Endothelial cell of umbilical vein (primary cell): Measurements from ENCODE around the gene OR10G6. TPM values are rescaled to one million over a fixed set of nuclear protein-coding genes. Genes with fewer than 3 reads are reported as not detected.

ENCODE experiments used
- BruUV-seq: library from RNA; stranded (reverse); fragments of 400-500 nt; replicated peaks from 2 replicates; lab custom pipeline; 2021; lab: Mats Ljungman, UMichigan
- CTCF ChIA-PET: fragments of 300-600, 350-600 bp; sonication (Branson Sonifier 250); formaldehyde crosslinking; loops from one replicate; lab custom pipeline; 2021; ENCODE audit warnings: antibody characterized with exemption, inconsistent platforms; lab: Charles Lee
- POLR2A ChIA-PET: fragments of 300-600, 350-600 bp; sonication (Branson Sonifier 250); formaldehyde crosslinking; loops from one replicate; lab custom pipeline; 2021; ENCODE audit warnings: antibody characterized with exemption, inconsistent platforms; lab: Charles Lee
- DNase-seq: peaks from one replicate; pipeline ENCODE4 v3.0.0-alpha.2; 2011; ENCODE audit warnings: low read depth, low spot score
- FAIRE-seq: peaks from 2 replicates; lab custom pipeline; 2011; peaks lifted over from hg19 to GRCh38; lab: Jason Lieb, UNC
- H2AFZ ChIP-seq: 2 replicates; pipeline ENCODE4 v1.6.0; 2012; ENCODE audit warnings: low read depth, low read length, control low read depth, inconsistent platforms
- H3K27ac ChIP-seq: 2 replicates; pipeline ENCODE4 v1.5.1; 2011; ENCODE audit warnings: low read depth, mild to moderate bottlenecking, control low read depth, low read length, moderate library complexity; ENCODE audit not compliant: insufficient read depth
- H3K27me3 ChIP-seq, 2 experiments: 2 replicates each; pipeline versions ENCODE4 v1.6.0 to v1.6.1; 2011; ENCODE audit warnings: low read length in 2 of 2, mixed read lengths in 1 of 2; ENCODE audit not compliant: control insufficient read depth in 2 of 2, insufficient read depth in 2 of 2
- H3K36me3 ChIP-seq, 2 experiments: 2 replicates in 1 of 2; 3 replicates in 1 of 2; pipeline ENCODE4 v1.5.1; 2011; ENCODE audit warnings: low read length in 2 of 2, mild to moderate bottlenecking in 1 of 2, moderate library complexity in 1 of 2; ENCODE audit not compliant: control insufficient read depth in 2 of 2, insufficient read depth in 2 of 2; ENCODE audit errors: extremely low read depth in 1 of 2
- H3K4me1 ChIP-seq: 3 replicates; pipeline ENCODE4 v1.5.1; 2011; ENCODE audit warnings: mild to moderate bottlenecking, low read length; ENCODE audit not compliant: control insufficient read depth, insufficient read depth; ENCODE audit errors: extremely low read depth
- H3K4me2 ChIP-seq: 2 replicates; pipeline ENCODE4 v1.6.1; 2011; ENCODE audit warnings: low read length, control low read depth, mixed read lengths; ENCODE audit not compliant: insufficient read depth
- H3K4me3 ChIP-seq, 3 experiments: fragments of 200-600 bp in 1 of 3; sonication (generic), shearing (Covaris generic) in 1 of 3; replicated peaks in 1 of 3; 2 replicates each; pipeline ENCODE4 v1.5.1; 2011 to 2016; ENCODE audit warnings: control low read depth in 3 of 3, low read length in 3 of 3, mild to moderate bottlenecking in 2 of 3, inconsistent platforms in 1 of 3, low read depth in 1 of 3, moderate library complexity in 1 of 3; ENCODE audit not compliant: insufficient read depth in 1 of 3
- H3K79me2 ChIP-seq: 2 replicates; pipeline ENCODE4 v1.6.0; 2012; ENCODE audit warnings: low read length, inconsistent platforms; ENCODE audit not compliant: control insufficient read depth, insufficient read depth
- H3K9ac ChIP-seq: replicated peaks from 2 replicates; pipeline ENCODE3; 2011; ENCODE audit warnings: low read length, control low read depth; ENCODE audit not compliant: insufficient read depth; ENCODE audit errors: extremely low read depth
- H3K9me1 ChIP-seq: replicated peaks from 3 replicates; pipeline ENCODE4 v1.6.0; 2011; ENCODE audit warnings: mild to moderate bottlenecking, low read length; ENCODE audit not compliant: control insufficient read depth, insufficient read depth; ENCODE audit errors: extremely low read depth
- H3K9me3 ChIP-seq: replicated peaks from 2 replicates; pipeline ENCODE4 v1.5.1; 2012; ENCODE audit warnings: low read length, inconsistent platforms; ENCODE audit not compliant: control insufficient read depth, insufficient read depth
- H4K20me1 ChIP-seq: replicated peaks from 2 replicates; pipeline ENCODE3; 2011; ENCODE audit warnings: mild to moderate bottlenecking, low read length; ENCODE audit not compliant: control insufficient read depth, insufficient read depth; ENCODE audit errors: extremely low read depth
- EZH2 ChIP-seq: IDR thresholded peaks from 2 replicates; pipeline ENCODE4 v1.6.1; 2012; ENCODE audit warnings: borderline replicate concordance, low read depth, mild to moderate bottlenecking, moderate library complexity, low read length, inconsistent platforms; ENCODE audit not compliant: severe bottlenecking
- FOS ChIP-seq: IDR thresholded peaks from 2 replicates; pipeline ENCODE4 v1.6.1; 2011; ENCODE audit warnings: mild to moderate bottlenecking, low read length, moderate library complexity, borderline replicate concordance; ENCODE audit not compliant: insufficient read depth
- GATA2 ChIP-seq: IDR thresholded peaks from 2 replicates; pipeline ENCODE4 v1.7.0; 2011; ENCODE audit warnings: low read depth, mild to moderate bottlenecking, moderate library complexity, mixed read lengths, low read length; ENCODE audit not compliant: insufficient read length, insufficient read depth
- JUN ChIP-seq: IDR thresholded peaks from 2 replicates; pipeline ENCODE4 v1.6.1; 2011; ENCODE audit warnings: borderline replicate concordance, low read depth; ENCODE audit not compliant: insufficient read length, insufficient read depth
- MYC ChIP-seq: IDR thresholded peaks from one replicate; pipeline ENCODE4 v1.6.1; 2011; ENCODE audit warnings: mild to moderate bottlenecking, low read depth, low read length
- POLR2A ChIP-seq: IDR thresholded peaks from 2 replicates; pipeline ENCODE4 v1.6.1; 2012; ENCODE audit warnings: low read depth, mild to moderate bottlenecking, control low read depth, low read length
- POLR2AphosphoS5 ChIP-seq: IDR thresholded peaks from 2 replicates; pipeline ENCODE4 v1.6.1; 2012; ENCODE audit warnings: low read depth, mild to moderate bottlenecking, control low read depth, low read length, moderate library complexity; ENCODE audit not compliant: insufficient read depth
- dilution Hi-C: fragments of 300-500 bp; cut with MboI; formaldehyde crosslinking; loops from one replicate; pipeline ENCODE4 v1.15.0; 2019; ENCODE audit warnings: low sequenced_read_pairs; ENCODE audit not compliant: extremely low pct_ligation_motif_present
- intact Hi-C: fragments of 100-400 bp; cut with micrococcal nuclease; formaldehyde crosslinking; loops from one replicate; pipeline ENCODE4 v1.10.0; 2022
- polyA plus RNA-seq, 4 experiments: library from polyadenylated mRNA; depleted of rRNA in 3 of 4; stranded (reverse) in 3 of 4; unstranded in 1 of 4; fragments of >200 nt; gene quantifications; 2 replicates each; pipeline versions ENCODE4 v1.2.1 to v1.2.3, GENCODE V29; 2011 to 2012; ENCODE audit warnings: missing spikeins in 1 of 4
- total RNA-seq: library from RNA; stranded (reverse); gene quantifications from 2 replicates; pipeline ENCODE4 v1.2.3, GENCODE V29; 2021
- TF ChIP-seq, protein P1 (sequence below), 2 donors: IDR thresholded peaks; 1 replicate in 1 of 2; 2 replicates in 1 of 2; pipeline ENCODE4 v1.5.1; 2011; ENCODE audit warnings: low read length in 2 of 2, mild to moderate bottlenecking in 2 of 2, moderate library complexity in 2 of 2, control low read depth in 1 of 2, inconsistent platforms in 1 of 2, low read depth in 1 of 2; ENCODE audit not compliant: insufficient read depth in 1 of 2; ENCODE audit errors: extremely low read depth in 1 of 2
- TF ChIP-seq, protein P2 (sequence below): IDR thresholded peaks from 2 replicates; pipeline ENCODE4 v1.6.1; 2011; ENCODE audit not compliant: insufficient read depth, insufficient read length

OR10G6 gene
- total and polyA plus RNA-seq, 2 donors (not counting 3 experiments of a cell fraction or from before 2014, with no cell fraction given): not detected

DNA sequence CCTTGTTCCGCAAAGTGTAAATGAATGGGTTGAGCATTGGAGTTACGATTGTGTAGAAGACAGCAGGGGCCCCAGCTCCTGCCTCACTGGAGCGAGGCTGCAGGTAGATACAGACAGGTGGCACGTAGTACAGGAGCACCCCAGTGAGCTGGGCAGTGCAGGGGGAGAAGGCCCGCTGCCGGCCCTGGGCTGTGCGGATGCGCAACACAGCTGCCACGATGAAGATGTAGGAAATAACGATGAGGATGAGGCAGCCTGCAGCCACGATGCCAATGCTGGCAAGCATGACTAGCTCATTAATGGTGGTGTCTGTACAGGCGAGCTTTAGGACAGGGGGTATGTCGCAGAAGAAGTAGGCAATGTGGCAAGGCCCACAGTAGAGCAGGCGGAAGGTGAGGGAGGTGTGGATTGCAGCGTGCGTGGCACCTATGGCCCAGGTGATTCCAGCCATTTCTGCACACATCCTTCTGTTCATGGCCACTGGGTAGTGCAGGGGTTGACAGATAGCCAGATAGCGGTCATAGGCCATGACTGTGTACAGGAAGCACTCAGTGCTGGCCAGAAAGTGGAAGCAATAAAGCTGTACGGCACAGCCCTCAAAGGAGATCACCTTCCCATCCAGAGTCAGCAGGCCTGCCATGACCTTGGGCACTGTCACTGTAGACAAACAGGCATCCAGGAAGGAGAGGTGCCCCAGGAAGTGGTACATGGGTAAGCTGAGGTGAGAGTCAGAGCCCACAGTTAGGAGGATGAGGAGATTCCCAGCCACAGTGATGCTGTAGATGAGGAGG is 18.0 kb downstream of the OR10G6 start:
- H4K20me1 ChIP-seq: no peaks in the 10 kb centered on the region
- H3K4me1 ChIP-seq: peaks cover 24% of the 10 kb centered on the region
- no TSS peak for BruUV-seq
- no peaks in the 10 kb centered on the region for H3K79me2 ChIP-seq
- intact Hi-C loops (no loop called here), dilution Hi-C loops (no loop called here)
- CTCF ChIA-PET: no interaction called here
- TF ChIP-seq, protein P1, sequence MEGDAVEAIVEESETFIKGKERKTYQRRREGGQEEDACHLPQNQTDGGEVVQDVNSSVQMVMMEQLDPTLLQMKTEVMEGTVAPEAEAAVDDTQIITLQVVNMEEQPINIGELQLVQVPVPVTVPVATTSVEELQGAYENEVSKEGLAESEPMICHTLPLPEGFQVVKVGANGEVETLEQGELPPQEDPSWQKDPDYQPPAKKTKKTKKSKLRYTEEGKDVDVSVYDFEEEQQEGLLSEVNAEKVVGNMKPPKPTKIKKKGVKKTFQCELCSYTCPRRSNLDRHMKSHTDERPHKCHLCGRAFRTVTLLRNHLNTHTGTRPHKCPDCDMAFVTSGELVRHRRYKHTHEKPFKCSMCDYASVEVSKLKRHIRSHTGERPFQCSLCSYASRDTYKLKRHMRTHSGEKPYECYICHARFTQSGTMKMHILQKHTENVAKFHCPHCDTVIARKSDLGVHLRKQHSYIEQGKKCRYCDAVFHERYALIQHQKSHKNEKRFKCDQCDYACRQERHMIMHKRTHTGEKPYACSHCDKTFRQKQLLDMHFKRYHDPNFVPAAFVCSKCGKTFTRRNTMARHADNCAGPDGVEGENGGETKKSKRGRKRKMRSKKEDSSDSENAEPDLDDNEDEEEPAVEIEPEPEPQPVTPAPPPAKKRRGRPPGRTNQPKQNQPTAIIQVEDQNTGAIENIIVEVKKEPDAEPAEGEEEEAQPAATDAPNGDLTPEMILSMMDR (IDR thresholded peaks at IDR 0.05; ENCODE audit: extremely low read depth in 1 of 2, insufficient read depth in 1 of 2, low read depth in 1 of 2, low read length in 2 of 2): no peak
- TF ChIP-seq, protein P2, sequence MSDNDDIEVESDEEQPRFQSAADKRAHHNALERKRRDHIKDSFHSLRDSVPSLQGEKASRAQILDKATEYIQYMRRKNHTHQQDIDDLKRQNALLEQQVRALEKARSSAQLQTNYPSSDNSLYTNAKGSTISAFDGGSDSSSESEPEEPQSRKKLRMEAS: no peak
- TF ChIP-seq GATA2 (no peak), MYC (no peak), FOS (no peak), JUN (no peak), POLR2A (no peak), POLR2AphosphoS5 (no peak), EZH2 (no peak)
- H3K9ac ChIP-seq: no peak overlapping the region
- H3K9me3 ChIP-seq: no peaks in the 10 kb centered on the region
- POLR2A ChIA-PET: no interaction called here
- no peak overlapping the region for H3K27ac ChIP-seq
- H3K27me3 ChIP-seq: no peaks in the 10 kb centered on the region
- no peaks in the 10 kb centered on the region for H3K9me1 ChIP-seq
- no peaks in the 10 kb centered on the region for H3K36me3 ChIP-seq
- no peak overlapping the region for H3K4me3 ChIP-seq
- H2AFZ ChIP-seq: no peak overlapping the region
- FAIRE-seq (no peak), DNase-seq (no peak)
- no peak overlapping the region for H3K4me2 ChIP-seq
